DND-41 (cell line): ENCODE measurements around the gene ABI3BP.

Source experiments
- EZH2 ChIP-seq: IDR thresholded peaks from 3 replicates; pipeline ENCODE4 v1.6.1; 2012; ENCODE audit warnings: borderline replicate concordance, low read depth, mild to moderate bottlenecking, moderate library complexity, low read length, inconsistent platforms; ENCODE audit not compliant: severe bottlenecking
- TF ChIP-seq, protein P1 (sequence below): IDR thresholded peaks from 2 replicates; pipeline ENCODE4 v1.5.1; 2012; ENCODE audit warnings: borderline replicate concordance, low read length, moderate library complexity, mild to moderate bottlenecking; ENCODE audit not compliant: poor library complexity, severe bottlenecking; ENCODE audit errors: extremely low read depth

DNA sequence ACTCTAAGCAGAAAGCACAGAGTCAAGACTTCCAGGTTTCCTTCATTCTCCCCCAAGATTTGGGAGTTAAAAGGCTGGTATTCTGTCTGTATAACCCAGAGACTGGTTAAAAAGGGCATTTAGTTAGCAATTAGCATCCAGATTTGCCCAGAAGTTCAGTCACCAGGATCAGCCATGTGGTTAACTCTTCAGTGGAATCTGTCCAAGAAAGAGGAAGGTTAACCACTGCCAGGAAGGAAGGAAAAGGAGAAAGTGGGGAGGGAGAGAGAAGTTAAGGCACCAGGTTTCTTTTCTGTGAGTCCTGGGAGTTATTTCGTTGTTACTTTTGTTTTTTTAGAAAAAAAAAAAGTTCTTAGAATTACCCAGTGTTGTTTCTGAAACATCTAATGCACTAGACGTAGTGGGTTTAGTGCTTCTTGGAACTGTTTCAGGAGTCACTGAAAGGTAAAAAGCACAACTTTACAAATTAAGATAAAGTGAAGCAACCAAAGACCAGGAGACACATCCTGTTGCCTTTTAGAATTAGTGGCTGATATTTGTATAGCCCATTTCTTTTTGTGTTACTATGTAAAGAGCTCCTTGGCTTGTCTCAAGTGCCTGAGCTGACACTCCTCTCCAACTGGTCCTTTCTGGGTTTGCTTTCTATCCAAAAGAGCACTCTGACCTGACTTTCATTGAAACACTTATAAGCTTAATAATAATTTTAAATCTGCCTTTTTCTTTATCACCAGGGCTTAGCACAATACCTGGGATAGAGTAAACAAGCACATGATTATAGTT is 128.6 kb downstream of the ABI3BP start:
- TF ChIP-seq EZH2, result no peak
- TF ChIP-seq, protein P1, sequence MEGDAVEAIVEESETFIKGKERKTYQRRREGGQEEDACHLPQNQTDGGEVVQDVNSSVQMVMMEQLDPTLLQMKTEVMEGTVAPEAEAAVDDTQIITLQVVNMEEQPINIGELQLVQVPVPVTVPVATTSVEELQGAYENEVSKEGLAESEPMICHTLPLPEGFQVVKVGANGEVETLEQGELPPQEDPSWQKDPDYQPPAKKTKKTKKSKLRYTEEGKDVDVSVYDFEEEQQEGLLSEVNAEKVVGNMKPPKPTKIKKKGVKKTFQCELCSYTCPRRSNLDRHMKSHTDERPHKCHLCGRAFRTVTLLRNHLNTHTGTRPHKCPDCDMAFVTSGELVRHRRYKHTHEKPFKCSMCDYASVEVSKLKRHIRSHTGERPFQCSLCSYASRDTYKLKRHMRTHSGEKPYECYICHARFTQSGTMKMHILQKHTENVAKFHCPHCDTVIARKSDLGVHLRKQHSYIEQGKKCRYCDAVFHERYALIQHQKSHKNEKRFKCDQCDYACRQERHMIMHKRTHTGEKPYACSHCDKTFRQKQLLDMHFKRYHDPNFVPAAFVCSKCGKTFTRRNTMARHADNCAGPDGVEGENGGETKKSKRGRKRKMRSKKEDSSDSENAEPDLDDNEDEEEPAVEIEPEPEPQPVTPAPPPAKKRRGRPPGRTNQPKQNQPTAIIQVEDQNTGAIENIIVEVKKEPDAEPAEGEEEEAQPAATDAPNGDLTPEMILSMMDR, result no peak
